ENCODE results near the gene BFSP2.

BFSP2 gene

DNA sequence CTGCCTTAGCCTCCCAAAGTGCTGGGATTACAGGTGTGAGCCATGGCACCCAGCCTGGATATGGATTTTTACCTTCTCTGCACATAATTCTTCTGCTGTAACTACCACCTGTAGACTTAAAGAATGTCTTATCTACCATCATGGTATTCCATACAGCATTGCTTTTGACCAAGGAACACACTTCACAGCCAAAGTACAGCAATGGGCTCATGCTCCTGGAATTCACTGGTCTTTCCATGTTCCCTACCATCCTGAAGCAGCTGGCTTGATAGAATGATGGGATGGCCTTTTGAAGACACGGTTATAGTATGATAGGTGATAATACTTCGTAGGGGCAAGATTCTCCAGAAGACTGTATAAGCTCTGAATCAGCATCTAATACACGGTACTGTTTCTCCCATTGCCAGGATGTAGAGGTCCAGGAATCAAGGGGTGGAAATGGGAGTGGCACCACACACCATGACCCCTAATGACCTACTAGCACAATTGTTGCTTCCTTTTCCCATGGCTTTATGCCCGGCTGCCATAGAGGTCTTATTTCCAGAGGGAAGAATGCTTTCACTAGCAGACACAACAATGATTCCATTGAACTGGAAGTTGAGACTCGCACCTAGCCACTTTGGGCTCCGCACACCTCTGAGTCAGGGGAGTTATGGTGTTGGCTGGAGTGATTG lies 112.7 kb downstream of the BFSP2 start:
- peaks cover 4% of the 10 kb centered on the region; the same call in 1 of the 2 replicates for H3F3A ChIP-seq (ENCODE audit: control insufficient read depth, insufficient read depth)
- no peak overlapping the region for H3K27ac ChIP-seq (ENCODE audit: low read depth, low read length)
- no peak overlapping the region for H3K4me2 ChIP-seq (ENCODE audit: low read length)
- no peak overlapping the region for H3K4me3 ChIP-seq (ENCODE audit: low read length)
- no peaks in the 10 kb centered on the region for H3K27me3 ChIP-seq (ENCODE audit: control insufficient read depth, low read length)
- no peak for TF ChIP-seq CTCF (IDR thresholded peaks at IDR 0.05; ENCODE audit: low read depth, low read length, poor library complexity, severe bottlenecking)
- TF ChIP-seq EZH2phosphoT487 (IDR thresholded peaks at IDR 0.05; ENCODE audit: borderline replicate concordance, low read length), result no peak
- no peaks in the 10 kb centered on the region for H3K9me3 ChIP-seq (ENCODE audit: control insufficient read depth, insufficient read depth, low read length)
- no peaks in the 10 kb centered on the region for H3K9me2 ChIP-seq (replicated peaks; ENCODE audit: control insufficient read depth, low read length)
- no peaks in the 10 kb centered on the region for H3K36me3 ChIP-seq (ENCODE audit: control insufficient read depth, low read length)
- H4K20me1 ChIP-seq (ENCODE audit: control insufficient read depth, insufficient read depth, low read depth, low read length), result no peaks in the 10 kb centered on the region
- H3K79me2 ChIP-seq (ENCODE audit: control insufficient read depth, low read length), result no peaks in the 10 kb centered on the region
- H3K4me1 ChIP-seq (ENCODE audit: control insufficient read depth, low read length), result no peaks in the 10 kb centered on the region

DNA sequence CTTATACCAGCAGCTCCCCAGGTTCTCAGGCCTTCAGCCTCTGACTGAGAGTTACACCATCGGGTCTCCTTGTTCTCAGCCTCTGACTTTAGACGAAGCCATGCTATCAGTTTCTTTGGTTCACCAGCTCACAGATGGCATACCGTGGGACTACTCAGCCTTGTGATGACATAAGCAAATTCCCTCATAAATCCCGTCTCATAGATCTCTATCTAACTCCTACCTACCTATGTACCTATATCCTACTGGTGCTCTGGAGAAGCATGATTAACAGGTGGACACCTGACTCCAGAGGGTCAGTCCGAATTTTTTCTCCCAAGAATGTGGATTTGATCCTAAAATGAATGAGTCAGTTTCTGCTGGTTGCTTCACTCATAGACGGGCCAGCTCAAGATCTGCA lies 114.6 kb downstream of the BFSP2 start:
- H3K4me1 ChIP-seq (ENCODE audit: control insufficient read depth, low read length), result no peaks in the 10 kb centered on the region
- H3K79me2 ChIP-seq (ENCODE audit: control insufficient read depth, low read length), result no peaks in the 10 kb centered on the region
- H3K9me2 ChIP-seq (replicated peaks; ENCODE audit: control insufficient read depth, low read length), result no peaks in the 10 kb centered on the region
- no peak overlapping the region for H3K27ac ChIP-seq (ENCODE audit: low read depth, low read length)
- H3K36me3 ChIP-seq (ENCODE audit: control insufficient read depth, low read length), result no peaks in the 10 kb centered on the region
- H3K27me3 ChIP-seq (ENCODE audit: control insufficient read depth, low read length), result no peaks in the 10 kb centered on the region
- no peak overlapping the region for H3K4me2 ChIP-seq (ENCODE audit: low read length)
- no peaks in the 10 kb centered on the region for H3K9me3 ChIP-seq (ENCODE audit: control insufficient read depth, insufficient read depth, low read length)
- peaks cover under 1% of the 10 kb centered on the region; the same call in 1 of the 2 replicates for H3F3A ChIP-seq (ENCODE audit: control insufficient read depth, insufficient read depth)
- no peaks in the 10 kb centered on the region for H4K20me1 ChIP-seq (ENCODE audit: control insufficient read depth, insufficient read depth, low read depth, low read length)
- TF ChIP-seq EZH2phosphoT487 (IDR thresholded peaks at IDR 0.05; ENCODE audit: borderline replicate concordance, low read length) (no peak), CTCF (IDR thresholded peaks at IDR 0.05; ENCODE audit: low read depth, low read length, poor library complexity, severe bottlenecking) (no peak)
- H3K4me3 ChIP-seq (ENCODE audit: low read length), result no peak overlapping the region

GRCh38 chr3:133515127-133515526 lies 115.3 kb downstream of the BFSP2 start:
- Histone ChIP-seq H3K9me2 (replicated peaks; ENCODE audit: control insufficient read depth, low read length) (no peaks in the 10 kb centered on the region), H3K27me3 (ENCODE audit: control insufficient read depth, low read length) (no peaks in the 10 kb centered on the region), H3K4me2 (ENCODE audit: low read length) (no peak overlapping the region), H3K4me3 (ENCODE audit: low read length) (no peak overlapping the region), H3K27ac (ENCODE audit: low read depth, low read length) (no peak overlapping the region), H3K36me3 (ENCODE audit: control insufficient read depth, low read length) (no peaks in the 10 kb centered on the region), H3K4me1 (ENCODE audit: control insufficient read depth, low read length) (no peaks in the 10 kb centered on the region), H3K9me3 (ENCODE audit: control insufficient read depth, insufficient read depth, low read length) (no peaks in the 10 kb centered on the region), H4K20me1 (ENCODE audit: control insufficient read depth, insufficient read depth, low read depth, low read length) (no peaks in the 10 kb centered on the region), H3F3A (ENCODE audit: control insufficient read depth, insufficient read depth) (no peaks in the 10 kb centered on the region), H3K79me2 (ENCODE audit: control insufficient read depth, low read length) (no peaks in the 10 kb centered on the region)
- TF ChIP-seq CTCF (IDR thresholded peaks at IDR 0.05; ENCODE audit: low read depth, low read length, poor library complexity, severe bottlenecking) (no peak), EZH2phosphoT487 (IDR thresholded peaks at IDR 0.05; ENCODE audit: borderline replicate concordance, low read length) (no peak)
